NCI-H2196 (cell line): ENCODE results near the gene KIR3DL2.
"Not testable (repeated sequence)": the region's sequence is repeated elsewhere in the genome, so short reads cannot be mapped to it uniquely, and the experiment has no call there.

Experiments used
- DNase-seq: peaks from one replicate; lab custom pipeline; 2025; ENCODE audit not compliant: unreplicated experiment; lab: John Stamatoyannopoulos, UW

Gene KIR3DL2

DNA sequence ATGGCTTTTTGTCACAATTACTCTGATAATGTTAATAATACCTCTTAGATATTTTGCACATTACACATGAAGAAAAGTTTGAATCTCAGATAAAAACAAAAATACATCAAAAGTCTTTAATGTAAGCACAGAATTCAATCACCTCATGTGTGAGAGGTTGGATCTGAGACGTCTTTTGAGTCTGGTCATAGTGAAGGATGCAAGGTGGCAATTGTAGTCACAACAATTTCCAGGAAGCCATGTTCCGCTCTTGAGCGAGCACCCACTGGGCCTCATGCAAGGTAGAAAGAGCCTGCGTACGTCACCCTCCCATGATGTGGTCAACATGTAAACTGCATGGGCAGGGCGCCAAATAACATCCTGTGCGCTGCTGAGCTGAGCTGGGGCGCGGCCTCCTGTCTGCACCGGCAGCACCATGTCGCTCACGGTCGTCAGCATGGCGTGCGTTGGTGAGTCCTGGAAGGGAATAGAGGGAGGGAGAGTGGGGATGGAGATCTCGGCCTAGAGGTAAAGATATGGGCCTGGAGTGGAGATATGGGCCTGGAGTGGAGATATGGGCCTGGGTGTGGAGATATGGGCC lies at the start of gene KIR3DL2:
Gene KIR3DL2 (plus strand): TSS at position 383 of the 580 bp plus-strand sequence. CDS start 33 bp downstream, at position 416.
- not testable (repeated sequence) for DNase-seq

DNA sequence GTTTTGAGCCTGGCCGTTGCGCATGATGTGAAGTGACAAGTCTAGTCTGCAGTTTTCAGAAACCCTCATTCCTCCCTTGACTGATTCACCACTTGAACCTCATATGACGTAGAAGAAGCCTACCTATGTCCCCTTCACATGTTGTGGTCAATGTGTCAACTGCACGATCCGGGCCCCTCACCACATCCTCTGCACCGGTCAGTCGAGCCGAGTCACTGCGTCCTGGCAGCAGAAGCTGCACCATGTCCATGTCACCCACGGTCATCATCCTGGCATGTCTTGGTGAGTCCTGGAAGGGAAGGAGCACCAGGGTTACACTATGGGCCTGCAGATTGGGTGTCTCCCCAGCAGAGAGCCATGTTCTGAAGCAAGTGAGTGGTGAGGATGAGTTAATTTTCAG lies 46.8 kb upstream of the KIR3DL2 start, which contains the start of gene KIR2DL4:
Gene KIR2DL4 (plus strand): TSS at position 201 of the 400 bp plus-strand sequence. CDS start 42 bp downstream, at position 243.
- DNase-seq, result no peak

- no peak for DNase-seq
Measured at GRCh38 chr19:54804101-54804500, 46.1 kb upstream of the KIR3DL2 start.

GRCh38 chr19:54804571-54804970 lies 45.7 kb upstream of the KIR3DL2 start:
- no peak for DNase-seq

- DNase-seq, result no peak
Measured at GRCh38 chr19:54805665-54806515, 44.4 kb upstream of the KIR3DL2 start.

DNA sequence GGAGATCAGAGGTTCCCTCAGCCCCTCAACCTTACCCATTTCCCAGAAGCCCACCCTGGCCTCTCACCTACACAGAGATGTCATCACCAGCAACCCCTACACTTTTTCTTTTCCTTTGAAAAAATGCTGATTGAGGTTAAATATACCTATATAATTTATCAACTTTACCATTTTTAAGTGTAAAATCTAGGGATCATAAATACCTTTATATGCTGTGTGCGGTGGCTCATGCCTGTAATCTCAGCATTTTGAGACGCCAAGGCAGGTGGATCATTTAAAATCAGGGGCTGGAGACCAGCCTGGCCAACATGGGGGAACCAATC lies 43.8 kb upstream of the KIR3DL2 start:
- no peak for DNase-seq

GRCh38 chr19:54814571-54814970 lies 35.7 kb upstream of the KIR3DL2 start:
- not testable (repeated sequence) for DNase-seq

GRCh38 chr19:54816251-54816650 lies 34.0 kb upstream of the KIR3DL2 start, which contains the start of gene KIR3DL1:
Gene KIR3DL1 (plus strand): TSS chr19:54816468.
- DNase-seq, result not testable (repeated sequence)

- DNase-seq, result no peak
Measured at GRCh38 chr19:54817670-54818536, 32.3 kb upstream of the KIR3DL2 start.

DNA sequence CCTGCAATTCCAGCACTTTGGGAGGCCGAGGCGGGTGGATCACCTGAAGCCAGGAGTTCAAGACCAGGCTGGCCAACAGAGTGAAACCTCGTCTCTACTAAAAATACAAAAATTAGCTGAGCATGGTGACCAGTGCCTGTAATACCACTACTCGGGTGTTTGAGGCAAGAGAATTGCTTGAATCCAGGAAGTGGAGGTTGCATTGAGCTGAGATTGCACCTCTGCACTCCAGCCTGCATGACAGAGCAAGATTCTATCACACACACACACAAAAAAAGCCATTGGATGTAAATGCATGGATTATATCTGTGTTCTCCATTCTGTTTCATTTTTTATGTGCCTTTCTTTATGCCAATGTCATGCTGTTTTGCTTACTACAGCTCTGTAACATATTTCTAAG lies 25.8 kb upstream of the KIR3DL2 start:
- DNase-seq, result not testable (repeated sequence)

DNA sequence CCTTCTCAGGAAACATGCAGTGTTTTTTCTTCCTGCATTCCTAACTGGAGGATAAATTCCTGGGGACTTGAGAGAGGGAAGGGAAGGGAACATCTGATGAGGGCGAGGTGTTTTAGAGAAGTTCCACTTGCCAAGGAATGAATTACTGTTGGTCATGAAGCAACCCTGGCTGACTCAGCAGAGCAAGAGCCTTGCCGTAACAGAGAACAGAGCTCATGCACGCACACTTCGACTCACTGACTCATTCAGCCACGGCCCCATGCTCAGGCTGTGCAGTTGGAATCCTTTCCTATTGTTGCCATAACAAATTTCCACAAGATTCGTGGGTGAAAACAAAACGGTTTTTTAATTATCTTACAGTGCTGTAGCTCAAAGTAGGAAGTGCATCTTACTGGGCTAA lies 24.9 kb upstream of the KIR3DL2 start:
- DNase-seq, result not testable (repeated sequence)

- not testable (repeated sequence) for DNase-seq
Measured at GRCh38 chr19:54828064-54828463, 22.2 kb upstream of the KIR3DL2 start.

GRCh38 chr19:54832496-54832895 lies 17.7 kb upstream of the KIR3DL2 start, which contains the start of gene KIR2DS4:
Gene KIR2DS4 (plus strand): TSS chr19:54832676.
- not testable (repeated sequence) for DNase-seq

DNA sequence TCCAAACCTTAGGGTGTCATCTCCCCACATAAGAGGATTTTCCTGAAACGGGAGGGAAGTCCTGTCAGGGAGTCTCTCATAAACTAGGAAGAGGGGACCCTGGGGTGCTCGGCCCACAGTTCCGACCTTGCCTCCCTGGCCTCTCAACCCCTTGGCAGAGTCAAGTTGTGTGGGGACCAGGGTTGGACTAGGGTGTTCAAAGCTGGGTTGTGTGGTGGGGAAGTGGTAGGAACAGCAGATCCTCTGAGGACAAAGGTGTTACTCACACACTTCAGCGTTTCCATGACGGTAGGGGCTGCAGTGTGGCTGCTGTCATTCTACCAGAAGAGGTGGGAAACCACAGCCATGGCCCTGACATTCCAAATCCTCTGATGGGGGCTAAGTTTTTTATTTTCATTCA lies 15.1 kb upstream of the KIR3DL2 start:
- not testable (repeated sequence) for DNase-seq

GRCh38 chr19:54837522-54837921 lies 12.7 kb upstream of the KIR3DL2 start:
- not testable (repeated sequence) for DNase-seq

- DNase-seq, result not testable (repeated sequence)
Measured at GRCh38 chr19:54843171-54843570, 7.1 kb upstream of the KIR3DL2 start.

DNA sequence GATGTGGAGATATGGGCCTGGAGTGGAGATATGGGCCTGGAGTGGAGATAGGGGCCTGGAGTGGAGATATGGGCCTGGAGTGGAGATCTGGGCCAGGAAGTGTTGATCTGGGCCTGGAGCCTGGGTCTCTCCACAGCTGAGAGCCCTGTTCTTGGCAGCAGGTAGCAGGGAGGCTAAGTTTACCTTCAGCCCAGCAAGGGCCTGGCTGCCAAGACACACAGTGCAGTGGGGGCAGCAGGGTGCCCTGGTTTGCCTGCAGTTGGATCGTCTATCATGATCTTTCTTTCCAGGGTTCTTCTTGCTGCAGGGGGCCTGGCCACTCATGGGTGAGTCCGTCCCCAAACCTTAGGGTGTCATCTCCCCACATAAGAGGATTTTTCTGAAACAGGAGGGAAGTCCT lies 687 bp downstream of the KIR3DL2 start:
- DNase-seq, result no peak

- no peak for DNase-seq
Measured at GRCh38 chr19:54851353-54851752, 1.1 kb downstream of the KIR3DL2 start.

GRCh38 chr19:54855241-54855640 lies 5.0 kb downstream of the KIR3DL2 start:
- not testable (repeated sequence) for DNase-seq

DNA sequence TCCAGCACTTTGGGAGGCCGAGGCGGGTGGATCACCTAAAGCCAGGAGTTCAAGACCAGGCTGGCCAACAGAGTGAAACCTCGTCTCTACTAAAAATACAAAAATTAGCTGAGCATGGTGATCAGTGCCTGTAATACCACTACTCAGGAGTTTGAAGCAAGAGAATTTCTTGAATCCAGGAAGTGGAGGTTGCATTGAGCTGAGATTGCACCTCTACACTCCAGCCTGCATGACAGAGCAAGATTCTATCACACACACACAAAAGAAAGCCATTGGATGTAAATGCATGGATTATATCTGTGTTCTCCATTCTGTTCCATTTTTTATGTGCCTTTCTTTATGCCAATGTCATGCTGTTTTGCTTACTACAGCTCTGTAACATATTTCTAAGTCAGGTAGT lies 8.2 kb downstream of the KIR3DL2 start:
- not testable (repeated sequence) for DNase-seq

GRCh38 chr19:54859421-54859820 lies 9.2 kb downstream of the KIR3DL2 start:
- DNase-seq, result not testable (repeated sequence)
